Heart right ventricle (tissue), 16 donors: Measurements from ENCODE around the gene CUEDC1. TPM values are rescaled to one million over a fixed set of nuclear protein-coding genes. Genes with fewer than 3 reads are reported as not detected.
"Not testable (repeated sequence)": the region's sequence is repeated elsewhere in the genome, so short reads cannot be mapped to it uniquely, and the experiment has no call there.

Experiments used
- ATAC-seq, 8 donors: fragments of 200-7000 bp; cut with Tn5 transposase; one replicate each; pipeline ENCODE4 v1.9.1; 2020; ENCODE audit warnings: mild to moderate bottlenecking in 8 of 8, moderate library complexity in 8 of 8, moderate number of reproducible peaks in 1 of 8
- DNase-seq, 2 donors: peaks; one replicate each; pipeline ENCODE4 v3.0.0-alpha.2; 2020
- H3K27ac ChIP-seq, 10 donors: fragments of 200-600 bp; sonication (generic) in 2 of 10; one replicate each; pipeline versions ENCODE4 v1.5.0 to v1.8.0; 2020 to 2022; ENCODE audit warnings: mild to moderate bottlenecking in 3 of 10
- H3K27me3 ChIP-seq, 7 donors: fragments of 200-600 bp; one replicate each; pipeline ENCODE4 v1.8.0; 2021 to 2022; ENCODE audit warnings: mild to moderate bottlenecking in 2 of 7
- H3K36me3 ChIP-seq, 9 donors: fragments of 200-600 bp; sonication (generic) in 1 of 9; one replicate each; pipeline versions ENCODE4 v1.5.0 to v1.8.0; 2020 to 2022; ENCODE audit warnings: mild to moderate bottlenecking in 2 of 9
- H3K4me1 ChIP-seq, 9 donors: fragments of 200-600 bp; sonication (generic) in 1 of 9; one replicate each; pipeline versions ENCODE4 v1.5.0 to v1.8.0; 2020 to 2022; ENCODE audit warnings: mild to moderate bottlenecking in 4 of 9
- H3K4me3 ChIP-seq, 10 donors: fragments of 200-600 bp; sonication (generic) in 2 of 10; one replicate each; pipeline versions ENCODE4 v1.5.0 to v1.8.0; 2020 to 2022; ENCODE audit warnings: mild to moderate bottlenecking in 7 of 10, moderate library complexity in 2 of 10
- H3K9me3 ChIP-seq, 11 donors: fragments of 200-600 bp in 10 of 11; sonication (generic) in 2 of 11; one replicate each; pipeline versions ENCODE4 v1.5.0 to v1.8.0; 2013 to 2022; ENCODE audit warnings: mild to moderate bottlenecking in 2 of 11, control low read depth in 1 of 11, moderate library complexity in 1 of 11
- WGBS, 2 donors: extraction: QIAGEN DNeasy Blood & Tissue Kit; methylation state at CpG; one replicate each; pipeline ENCODE4 v1.1.7; 2013; ENCODE audit warnings: inconsistent platforms in 1 of 2; 5-methylcytosine and 5-hydroxymethylcytosine counted together
- intact Hi-C, 10 donors: fragments of 100-400 bp; cut with DNase I; formaldehyde crosslinking; loops; one replicate each; pipeline versions ENCODE4 v1.11.1 to v1.14.2; 2022
- polyA plus RNA-seq, 2 donors: library from polyadenylated mRNA; stranded (reverse); fragments of 200-250 nt; gene quantifications; one replicate each; pipeline ENCODE4 v1.2.3, GENCODE V29; 2013
- total RNA-seq, 10 donors: library from RNA; stranded (reverse); fragmentation: NEBNext Ultra II Directional in 3 of 10; extraction: Animal tissue kit (Norgen Biotek cat#: 25700) in 3 of 10; gene quantifications; one replicate each; pipeline versions ENCODE4 v1.2.1 to v1.2.4, GENCODE V29; 2021 to 2023
- TF ChIP-seq, protein P1 (sequence below), 9 donors: fragments of 200-600 bp; sonication (generic) in 2 of 9; IDR thresholded peaks; one replicate each; pipeline versions ENCODE4 v1.5.0 to v1.8.0; 2021 to 2022; ENCODE audit warnings: antibody characterized with exemption in 9 of 9, mild to moderate bottlenecking in 5 of 9, moderate library complexity in 1 of 9
- donor health status: Arrhythmogenic right ventricular cardiomyopathy.
- donor health status: ischemic (EF 13 %, LVEDD 7.1; RV severe dilation, severe dysfunction).
- donor health status: healthy with polysubstance abuse.
- donor health status: DM: no; HTN: yes; CAD: no.
- donor health status: DM: no; HTN: no; CAD: no.
- donor health status: ischemic (EF 25% LVEDD 6.9; RV normal size, moderate dysfunction).
- donor health status: ischemic (EF 25% LVEDD 5.7; RV mildly dilated, moderate dysfunction).
- donor health status: healthy.
- donor health status: DM: yes; HTN: yes; CAD: no.
- donor health status: Ischemic cardiomyopathy.
- donor health status: ischemic (EF 35%, LVEDD 5.7; RV mildly dilated, moderate dysfunction).
- donor health status: nonischemic (EF 11% LVEDD 7.7; RV severe dilation, severe dysfunction).
- donor health status: DM: yes; HTN: yes; CAD: no.
- donor health status: PGD.
- donor health status: ischemic (EF 29% LVEDD 5.4; RV normal size, mild dysfunction).
- donor health status: nonischemic (EF 23%, LVEDD 6.1; RV moderate dilation, normal function).

CUEDC1 gene
- total and polyA plus RNA-seq, 12 donors, result 26.9 to 65.0 (median 45.4) TPM

- no peak for ATAC-seq
- intact Hi-C loops, result loop anchor here in 6 of 10 donors (5.0 to 10.0 kb wide), 3 partner anchors 40 to 262 kb away; partner anchors contain the start of gene DYNLL2 (in 4 of the 6)
- Histone ChIP-seq H3K4me3 (peak overlapping the region in 3 of 10 donors; percentile 8 to 94 (median 94)), H3K36me3 (peaks cover 0 to 16% (median 0%) of the 10 kb centered on the region in 9 donors), H3K9me3 (no peaks in the 10 kb centered on the region), H3K27me3 (no peaks in the 10 kb centered on the region), H3K4me1 (peaks cover 13 to 75% (median 45%) of the 10 kb centered on the region in 9 donors), H3K27ac (peak overlapping the region; percentile 86 to 98 (median 90))
- 44 to 52% methylated on average over 9 of the region's 9 CpGs for WGBS, 2 donors
- TF ChIP-seq, protein P1, sequence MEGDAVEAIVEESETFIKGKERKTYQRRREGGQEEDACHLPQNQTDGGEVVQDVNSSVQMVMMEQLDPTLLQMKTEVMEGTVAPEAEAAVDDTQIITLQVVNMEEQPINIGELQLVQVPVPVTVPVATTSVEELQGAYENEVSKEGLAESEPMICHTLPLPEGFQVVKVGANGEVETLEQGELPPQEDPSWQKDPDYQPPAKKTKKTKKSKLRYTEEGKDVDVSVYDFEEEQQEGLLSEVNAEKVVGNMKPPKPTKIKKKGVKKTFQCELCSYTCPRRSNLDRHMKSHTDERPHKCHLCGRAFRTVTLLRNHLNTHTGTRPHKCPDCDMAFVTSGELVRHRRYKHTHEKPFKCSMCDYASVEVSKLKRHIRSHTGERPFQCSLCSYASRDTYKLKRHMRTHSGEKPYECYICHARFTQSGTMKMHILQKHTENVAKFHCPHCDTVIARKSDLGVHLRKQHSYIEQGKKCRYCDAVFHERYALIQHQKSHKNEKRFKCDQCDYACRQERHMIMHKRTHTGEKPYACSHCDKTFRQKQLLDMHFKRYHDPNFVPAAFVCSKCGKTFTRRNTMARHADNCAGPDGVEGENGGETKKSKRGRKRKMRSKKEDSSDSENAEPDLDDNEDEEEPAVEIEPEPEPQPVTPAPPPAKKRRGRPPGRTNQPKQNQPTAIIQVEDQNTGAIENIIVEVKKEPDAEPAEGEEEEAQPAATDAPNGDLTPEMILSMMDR (IDR thresholded peaks at IDR 0.05), result no peak
- no peak for DNase-seq
Measured at GRCh38 chr17:57852092-57852954, 102.9 kb downstream of the CUEDC1 start.

GRCh38 chr17:57849874-57850754 lies 105.1 kb downstream of the CUEDC1 start, which contains the start of gene MRPS23:
TSS of gene MRPS23 (minus strand) at chr17:57850044. CDS start at chr17:57850010, 34 bp downstream.
- ATAC-seq (peak; percentile 85 to 94 (median 90)), DNase-seq (peak; percentile 97 to 98)
- H3K9me3 ChIP-seq, result no peaks in the 10 kb centered on the region
- WGBS, 2 donors, result 1% methylated on average over 57 of the region's 57 CpGs
- peak within 1 kb of the TSS; percentile 86 to 98 (median 90) for H3K27ac ChIP-seq
- peak within 1 kb of the TSS; percentile 53 to 94 (median 87) for H3K4me3 ChIP-seq
- TF ChIP-seq, protein P1 (IDR thresholded peaks at IDR 0.05), result peak in 1 of 9 donors; percentile 6
- H3K36me3 ChIP-seq, result peaks cover 0 to 32% (median 0%) of the 10 kb centered on the region in 9 donors
- no peaks in the 10 kb centered on the region for H3K27me3 ChIP-seq
- intact Hi-C loops, result loop anchor here in 6 of 10 donors (2.0 to 10.0 kb wide), 6 partner anchors 15 to 265 kb away; partner anchors contain the start of gene DYNLL2 (in 4 of the 6)
- H3K4me1 ChIP-seq, result peaks cover 13 to 66% (median 47%) of the 10 kb centered on the region in 9 donors

GRCh38 chr17:57849163-57849873 lies 105.9 kb downstream of the CUEDC1 start:
- ATAC-seq, result no peak
- Histone ChIP-seq H3K4me1 (peaks cover 13 to 66% (median 47%) of the 10 kb centered on the region in 9 donors), H3K4me3 (peak overlapping the region; percentile 53 to 94 (median 87)), H3K27ac (peak overlapping the region; percentile 86 to 98 (median 90)), H3K9me3 (no peaks in the 10 kb centered on the region), H3K36me3 (peaks cover 0 to 39% (median 0%) of the 10 kb centered on the region in 9 donors), H3K27me3 (no peaks in the 10 kb centered on the region)
- intact Hi-C loops, result loop anchor here in 1 of 10 donors (2.0 kb wide), 1 partner anchor 15 kb away; no protein-coding TSS in a partner anchor
- DNase-seq, result no peak
- 16 to 19% methylated on average over 27 of the region's 27 CpGs for WGBS, 2 donors
- TF ChIP-seq, protein P1 (IDR thresholded peaks at IDR 0.05), result no peak

GRCh38 chr17:57846056-57846945 lies 108.9 kb downstream of the CUEDC1 start:
- Histone ChIP-seq H3K4me3 (peak overlapping the region in 4 of 10 donors; percentile 8 to 30 (median 28)), H3K36me3 (peaks cover 0 to 57% (median 0%) of the 10 kb centered on the region in 9 donors), H3K4me1 (peaks cover 9 to 49% (median 32%) of the 10 kb centered on the region in 9 donors), H3K27ac (peak overlapping the region; percentile 57 to 85 (median 80))
- H3K9me3 ChIP-seq, intact Hi-C loops, H3K27me3 ChIP-seq, ATAC-seq: not testable (repeated sequence)
- DNase-seq, result peak in 1 of 2 donors; percentile 50
- 51 to 69% methylated on average over 25 to 29 of the region's 32 CpGs for WGBS, 2 donors
